ENCODE results near the gene NAA35.

DNA sequence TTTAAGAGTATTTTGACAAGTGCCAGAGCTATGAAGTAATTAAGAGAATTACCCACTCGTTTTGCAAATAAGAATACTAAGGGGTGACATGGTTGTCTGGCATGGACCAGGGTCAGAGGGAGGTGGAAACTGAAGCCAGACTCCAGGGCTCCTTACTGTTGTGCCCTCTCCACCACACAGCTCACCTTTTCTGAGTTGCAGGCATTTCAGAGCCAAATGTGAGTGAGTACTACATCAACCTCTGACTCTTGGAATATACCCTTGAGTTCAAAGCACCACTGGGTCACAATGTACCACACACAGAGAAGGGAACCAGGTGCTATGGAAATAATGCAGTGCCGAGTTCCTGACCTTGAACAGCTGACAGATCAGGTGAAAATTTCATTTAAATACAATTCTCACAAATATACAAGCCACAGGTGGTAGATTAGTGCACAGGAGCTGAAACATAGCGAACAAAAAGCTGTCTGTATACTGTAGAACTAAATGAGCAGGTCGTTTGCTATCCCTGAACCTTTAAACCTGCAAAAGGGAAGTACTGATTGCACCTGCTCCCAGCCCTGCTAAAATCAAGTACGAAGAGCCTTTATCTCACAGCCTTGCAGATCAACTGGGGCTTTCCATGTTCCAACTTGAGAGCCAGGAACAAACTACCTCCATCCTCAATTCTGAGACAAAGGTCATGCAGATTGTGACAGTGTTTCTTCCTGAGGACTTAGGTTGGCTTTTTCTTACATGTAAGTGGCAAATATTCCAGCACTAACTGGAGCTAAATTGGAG lies 101.4 kb downstream of the NAA35 start:
- TF ChIP-seq, protein P1, sequence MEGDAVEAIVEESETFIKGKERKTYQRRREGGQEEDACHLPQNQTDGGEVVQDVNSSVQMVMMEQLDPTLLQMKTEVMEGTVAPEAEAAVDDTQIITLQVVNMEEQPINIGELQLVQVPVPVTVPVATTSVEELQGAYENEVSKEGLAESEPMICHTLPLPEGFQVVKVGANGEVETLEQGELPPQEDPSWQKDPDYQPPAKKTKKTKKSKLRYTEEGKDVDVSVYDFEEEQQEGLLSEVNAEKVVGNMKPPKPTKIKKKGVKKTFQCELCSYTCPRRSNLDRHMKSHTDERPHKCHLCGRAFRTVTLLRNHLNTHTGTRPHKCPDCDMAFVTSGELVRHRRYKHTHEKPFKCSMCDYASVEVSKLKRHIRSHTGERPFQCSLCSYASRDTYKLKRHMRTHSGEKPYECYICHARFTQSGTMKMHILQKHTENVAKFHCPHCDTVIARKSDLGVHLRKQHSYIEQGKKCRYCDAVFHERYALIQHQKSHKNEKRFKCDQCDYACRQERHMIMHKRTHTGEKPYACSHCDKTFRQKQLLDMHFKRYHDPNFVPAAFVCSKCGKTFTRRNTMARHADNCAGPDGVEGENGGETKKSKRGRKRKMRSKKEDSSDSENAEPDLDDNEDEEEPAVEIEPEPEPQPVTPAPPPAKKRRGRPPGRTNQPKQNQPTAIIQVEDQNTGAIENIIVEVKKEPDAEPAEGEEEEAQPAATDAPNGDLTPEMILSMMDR (IDR thresholded peaks at IDR 0.05): no peak
- TF ChIP-seq RAD21 (conservative IDR thresholded peaks at IDR 0.05 in 1 of 2, IDR thresholded peaks at IDR 0.05 in 1 of 2) (no peak), ZFP36 (IDR thresholded peaks at IDR 0.05; ENCODE audit: borderline replicate concordance, partially characterized antibody) (no peak), POLR2A (IDR thresholded peaks at IDR 0.05; ENCODE audit: low read length) (no peak)
